GM19023 (cell line): ENCODE results near the gene CLEC16A.

Experiments
- ATAC-seq: cut with Tn5 transposase; IDR thresholded peaks from one replicate; pipeline ENCODE4 v1.9.1; 2021; ENCODE audit warnings: mild to moderate bottlenecking, moderate library complexity; ENCODE audit not compliant: unreplicated experiment

Gene CLEC16A

DNA sequence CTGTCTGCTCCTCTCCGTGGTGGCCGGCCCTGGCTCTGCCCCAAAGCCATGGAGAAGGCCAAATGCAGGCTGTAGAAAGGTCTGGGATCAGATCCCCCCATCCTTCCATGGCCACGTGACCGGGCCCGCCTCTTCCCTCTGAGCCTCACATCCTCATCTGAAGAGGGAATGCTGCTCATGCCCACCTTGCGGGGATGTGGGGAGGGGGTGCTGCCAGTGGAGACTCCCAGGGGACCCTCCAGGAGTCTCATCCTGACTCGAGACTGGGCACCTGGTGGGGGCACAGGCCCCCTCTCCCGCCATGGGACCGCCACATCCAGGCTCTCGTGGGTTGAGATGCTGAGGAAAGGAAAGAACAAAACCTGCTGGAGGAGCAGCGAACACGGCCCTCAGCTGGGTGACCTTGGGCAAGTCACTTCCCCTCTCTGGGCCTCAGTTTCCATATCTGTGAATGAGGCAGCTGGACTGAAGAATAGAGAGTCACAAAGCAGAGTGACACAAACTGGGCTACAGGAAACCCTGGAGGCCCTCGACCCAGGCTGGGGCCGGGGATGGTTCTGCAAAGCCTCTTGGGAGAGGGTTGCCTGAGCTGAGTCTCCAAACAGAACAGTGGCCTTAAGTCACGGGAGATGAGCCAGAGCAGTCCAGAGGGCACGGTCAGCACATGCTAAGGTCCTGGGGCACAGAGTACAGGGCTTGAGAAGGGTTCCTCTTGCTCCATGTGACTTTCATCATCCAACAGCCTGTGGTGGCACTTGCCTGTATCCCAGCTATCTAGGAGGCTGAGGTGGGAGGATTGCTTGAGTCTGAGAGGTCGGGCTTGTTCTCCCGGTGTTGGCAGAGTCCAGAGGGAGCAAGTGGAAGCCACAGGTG is 281.5 kb downstream of the CLEC16A start:
- no peak for ATAC-seq

GRCh38 chr16:11229432-11229831 is 285.1 kb downstream of the CLEC16A start:
- ATAC-seq = no peak

GRCh38 chr16:11229906-11230305 is 285.5 kb downstream of the CLEC16A start:
- ATAC-seq = no peak

DNA sequence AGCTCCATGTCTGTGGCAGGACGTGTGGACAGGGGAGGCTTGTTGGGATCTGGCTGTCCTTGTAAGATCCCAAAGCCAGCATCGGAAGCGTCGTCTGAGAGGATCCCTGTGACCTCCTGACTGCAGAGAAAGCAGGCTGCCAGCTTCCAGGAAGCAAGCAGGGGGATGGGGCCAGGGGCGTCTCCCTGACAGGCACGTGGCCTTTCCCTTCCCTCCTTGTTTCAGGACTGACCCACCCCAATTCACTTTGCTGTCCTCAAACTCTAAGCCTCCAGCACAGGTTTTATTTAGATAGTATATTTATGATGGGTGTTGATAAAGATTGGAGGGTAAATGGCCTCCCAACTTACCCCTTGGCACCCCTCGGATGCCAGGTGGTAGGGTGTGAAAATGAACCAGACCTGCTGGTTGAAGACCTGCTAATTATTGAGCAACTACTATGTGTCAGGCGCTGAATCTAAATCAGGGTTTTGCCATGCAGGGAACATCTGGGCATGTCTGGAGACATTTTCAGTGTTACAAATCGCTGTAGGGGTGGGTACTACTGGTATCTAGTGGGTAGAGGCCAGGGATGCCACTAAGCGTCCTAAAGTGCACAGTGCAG is 287.1 kb downstream of the CLEC16A start:
- ATAC-seq = no peak
